Hypothalamus (tissue), 51 donors: Measurements from ENCODE around the gene RNMT.
A peak's percentile ranks its signal among the peaks of the same experiment; 100 is the strongest.
"Not testable (repeated sequence)": the region's sequence is repeated elsewhere in the genome, so short reads cannot be mapped to it uniquely, and the experiment has no call there.

Experiments used
- DNase-seq, 51 donors: peaks; one replicate each; lab custom pipeline; 2025; lab: John Stamatoyannopoulos, UW

The RNMT gene

DNA sequence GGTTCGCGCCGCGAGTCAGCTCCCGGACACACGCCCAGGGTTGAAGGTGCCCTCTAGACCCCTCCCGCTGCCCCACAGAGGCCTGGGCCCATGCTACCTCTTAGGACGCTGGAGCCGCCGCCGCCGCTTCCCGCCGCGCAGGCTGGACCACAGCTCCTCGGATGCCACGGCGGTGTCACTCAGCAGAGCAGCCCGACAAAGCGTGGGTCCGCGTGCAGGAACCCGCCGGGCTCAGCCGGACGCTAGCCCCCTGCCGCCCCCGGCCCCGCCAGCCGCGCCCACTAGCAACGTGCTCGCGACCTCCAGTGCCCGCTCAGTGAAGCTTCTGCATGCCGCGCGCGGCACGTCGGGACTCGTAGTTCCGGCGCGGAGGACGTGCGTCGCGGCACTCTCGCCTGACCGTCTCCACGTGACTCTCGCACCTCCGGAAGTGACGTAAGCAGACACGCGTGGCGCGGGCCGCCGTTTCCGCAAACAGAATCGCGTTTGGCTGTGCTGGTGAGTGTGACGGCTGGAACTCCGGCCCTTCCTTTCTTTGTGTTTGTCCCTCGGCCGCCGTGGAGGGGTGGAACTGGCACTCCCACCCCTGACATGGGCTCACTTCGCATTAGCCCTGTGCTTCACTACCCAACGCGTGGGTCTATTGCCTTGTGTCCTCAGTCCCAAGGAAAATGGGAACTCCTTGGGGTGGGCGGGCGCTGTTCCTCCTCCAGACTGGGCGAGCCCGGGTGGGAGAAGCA, at the start of gene RNMT, which contains the start of gene FAM210A:
RNMT (plus strand) TSS at position 442 of the 740 bp plus-strand sequence. CDS start 4,845 bp downstream, outside the sequence.
FAM210A (minus strand) TSS at position 327 of the 740 bp plus-strand sequence. CDS start 44,481 bp downstream, outside the sequence.
- peak; percentile 48 to 98 (median 94) for DNase-seq

- DNase-seq = not testable (repeated sequence)
Measured at GRCh38 chr18:13677350-13677749, 49.1 kb upstream of the RNMT start.

DNA sequence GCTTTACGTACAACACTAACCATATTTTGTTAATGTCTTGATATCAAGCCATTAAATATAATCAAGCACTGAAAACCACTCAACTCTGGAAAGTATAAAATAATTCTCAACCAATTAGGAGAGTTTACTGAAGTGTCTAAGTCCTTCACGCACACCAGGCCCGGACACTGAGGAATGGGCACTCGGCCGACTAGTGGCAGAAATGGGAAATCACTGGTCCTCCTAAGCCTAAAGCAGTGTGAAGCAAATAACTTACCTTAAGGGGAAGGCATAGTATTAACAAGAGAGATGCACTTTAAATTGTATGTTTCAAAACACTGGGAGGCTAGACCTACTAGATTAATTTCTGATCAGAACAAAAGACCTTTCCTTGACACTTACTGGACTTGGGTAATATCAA, 45.9 kb upstream of the RNMT start:
- DNase-seq = peak in 12 of 51 donors; percentile 8 to 44 (median 18)

- peak in 1 of 51 donors; percentile 5 for DNase-seq
Measured at GRCh38 chr18:13681701-13682100, 44.8 kb upstream of the RNMT start.

- no peak for DNase-seq
Measured at GRCh38 chr18:13684546-13684945, 41.9 kb upstream of the RNMT start.

- peak in 1 of 51 donors; percentile 35 for DNase-seq
Measured at GRCh38 chr18:13688191-13689136, 38.0 kb upstream of the RNMT start.

- not testable (repeated sequence) for DNase-seq
Measured at GRCh38 chr18:13690060-13690459, 36.4 kb upstream of the RNMT start.

DNA sequence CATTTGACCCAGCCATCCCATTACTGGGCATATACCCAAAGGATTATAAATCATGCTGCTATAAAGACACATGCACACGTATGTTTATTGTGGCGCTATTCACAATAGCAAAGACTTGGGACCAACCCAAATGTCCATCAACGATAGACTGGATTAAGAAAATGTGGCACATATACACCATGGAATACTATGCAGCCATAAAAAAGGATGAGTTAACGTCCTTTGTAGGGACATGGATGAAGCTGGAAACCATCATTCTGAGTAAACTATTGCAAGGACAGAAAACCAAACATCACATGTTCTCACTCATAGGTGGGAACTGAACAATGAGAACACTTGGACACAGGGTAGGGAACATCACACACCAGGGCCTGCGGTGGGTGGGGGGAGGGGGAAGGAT, 31.1 kb upstream of the RNMT start:
- DNase-seq = not testable (repeated sequence)

- DNase-seq = no peak
Measured at GRCh38 chr18:13696961-13697360, 29.5 kb upstream of the RNMT start.

- no peak for DNase-seq
Measured at GRCh38 chr18:13700153-13700552, 26.3 kb upstream of the RNMT start.

GRCh38 chr18:13703899-13704298, 22.6 kb upstream of the RNMT start:
- DNase-seq = no peak

- no peak for DNase-seq
Measured at GRCh38 chr18:13710414-13710831, 16.1 kb upstream of the RNMT start.

GRCh38 chr18:13712400-13713131, 13.9 kb upstream of the RNMT start:
- no peak for DNase-seq

DNA sequence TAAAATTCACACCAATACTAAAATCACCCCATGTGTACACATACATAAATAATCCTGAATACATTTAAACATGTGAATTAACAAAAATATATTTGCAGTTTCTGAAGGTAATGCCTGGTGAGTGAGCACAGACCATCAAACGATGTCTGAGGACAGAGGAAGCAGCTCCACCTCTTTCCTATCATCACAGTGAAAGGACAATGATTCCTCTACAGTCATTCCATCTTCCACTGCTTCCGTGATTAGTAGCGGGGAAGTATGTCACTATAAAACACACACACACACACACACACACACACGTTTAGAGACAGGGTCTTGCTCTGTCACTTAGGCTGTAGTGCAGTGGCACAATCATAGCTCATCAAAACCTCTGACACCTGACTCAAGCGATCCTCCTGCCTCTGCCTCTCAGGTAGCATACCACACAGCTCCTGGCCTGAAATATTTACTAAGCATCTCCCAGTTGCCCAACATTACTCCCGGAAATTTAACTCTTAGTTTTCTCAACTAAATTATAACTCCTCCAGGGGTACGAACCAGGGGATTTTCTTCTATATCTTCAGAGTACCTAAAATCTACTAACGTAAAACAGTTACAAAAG, 12.9 kb upstream of the RNMT start:
- no peak for DNase-seq

DNA sequence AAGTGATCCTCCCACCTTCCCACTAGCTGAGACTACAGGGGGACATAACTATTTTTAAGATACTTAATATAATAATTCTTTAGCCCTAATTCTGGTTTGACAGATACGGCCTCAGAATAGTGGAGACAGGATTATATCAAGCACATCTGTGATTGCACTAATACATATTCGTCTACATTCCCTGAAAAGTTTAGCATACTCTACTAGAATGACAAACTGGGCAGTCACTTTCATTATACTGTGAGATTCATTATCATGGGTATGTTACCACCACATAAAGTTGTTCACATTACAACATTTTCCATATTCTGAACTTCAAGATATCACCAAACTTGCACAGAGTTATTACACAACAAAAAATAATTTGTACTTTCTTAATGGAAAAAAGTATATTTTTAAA, 11.1 kb upstream of the RNMT start:
- no peak for DNase-seq

DNA sequence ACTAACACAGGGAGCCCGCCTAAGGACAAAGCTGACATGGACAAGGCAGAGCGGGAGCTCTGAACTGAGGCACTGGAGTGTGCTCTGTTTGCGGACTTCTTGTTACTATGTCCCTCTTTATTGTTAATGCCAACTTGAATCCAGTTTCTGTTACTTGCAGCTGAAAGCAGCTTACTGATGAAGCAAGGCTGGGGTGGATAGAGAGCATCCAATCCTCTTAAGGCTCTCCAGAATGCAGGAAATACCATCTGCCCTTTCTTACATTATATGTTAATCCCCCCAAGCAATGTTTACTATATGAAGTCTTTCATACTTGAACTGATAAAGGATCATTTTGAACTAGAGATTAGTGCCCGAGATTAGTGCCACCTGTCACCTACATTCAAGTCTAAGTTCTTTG, 9.6 kb upstream of the RNMT start:
- no peak for DNase-seq

DNA sequence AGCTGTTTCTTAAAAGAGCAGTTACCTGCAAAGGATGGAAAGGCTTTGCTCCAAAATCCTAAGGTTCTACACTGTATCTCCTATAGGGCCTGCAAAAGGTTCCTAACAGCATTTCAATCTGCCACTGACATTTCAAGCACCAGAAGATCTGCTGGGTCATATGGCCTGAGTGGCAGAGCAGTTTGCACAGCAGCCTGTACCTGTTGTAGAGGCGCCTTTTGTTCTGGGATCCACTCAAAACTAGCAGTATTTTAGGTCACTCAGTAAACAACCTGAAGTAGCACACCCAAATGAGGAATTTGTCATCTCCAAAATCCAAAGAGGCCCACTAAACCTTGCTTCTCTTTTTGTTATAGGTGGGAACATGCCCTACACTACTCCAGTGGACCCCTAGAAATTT, 6.3 kb upstream of the RNMT start:
- DNase-seq = no peak

DNA sequence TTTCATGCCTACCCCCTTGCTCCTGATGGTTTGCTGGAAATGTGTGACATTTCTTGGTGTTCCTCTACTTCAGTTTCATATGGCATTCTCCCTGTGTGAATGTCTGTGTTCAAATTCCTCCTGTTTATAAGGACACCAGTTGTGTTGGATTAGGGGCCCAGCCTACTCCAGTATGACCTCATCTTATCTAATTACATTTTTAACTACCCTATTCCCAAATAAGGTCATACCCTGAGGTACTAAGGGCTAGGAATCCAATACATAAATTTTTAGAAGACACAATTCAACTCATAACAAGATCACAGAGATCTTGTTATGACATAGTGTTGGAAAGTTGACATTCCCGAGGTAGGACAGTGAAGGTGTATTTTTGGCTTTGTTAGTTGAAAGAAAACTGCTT, 5.6 kb upstream of the RNMT start:
- no peak for DNase-seq

GRCh38 chr18:13725566-13726231, 774 bp upstream of the RNMT start:
- DNase-seq = peak in 8 of 51 donors; percentile 23 to 50 (median 46)

- peak in 27 of 51 donors; percentile 9 to 74 (median 51) for DNase-seq
Measured at GRCh38 chr18:13726972-13727331, 479 bp downstream of the RNMT start.
